Hepatocyte (in vitro differentiated cells): ENCODE results near the gene ITPKC. TPM values are rescaled to one million over a fixed set of nuclear protein-coding genes. Genes with fewer than 3 reads are reported as not detected.

ENCODE experiments used
- DNase-seq: peaks from one replicate; pipeline ENCODE4 v3.0.0-alpha.2; 2016; ENCODE audit warnings: low spot score
- H2AFZ ChIP-seq: fragments of 200-600 bp; sonication (generic); 2 replicates; pipeline ENCODE4 v1.6.0; 2016; ENCODE audit warnings: antibody characterized with exemption, mild to moderate bottlenecking
- H3K27ac ChIP-seq: fragments of 200-600 bp; sonication (generic); 2 replicates; pipeline ENCODE4 v1.5.1; 2016; ENCODE audit warnings: mild to moderate bottlenecking
- H3K27me3 ChIP-seq: fragments of 200-600 bp; sonication (generic); 2 replicates; pipeline ENCODE4 v1.6.1; 2016
- H3K36me3 ChIP-seq: fragments of 200-600 bp; sonication (generic); replicated peaks from 2 replicates; pipeline ENCODE4 v1.5.1; 2016; ENCODE audit warnings: low read depth; ENCODE audit not compliant: insufficient read depth
- H3K4me1 ChIP-seq: fragments of 200-600 bp; sonication (generic); 2 replicates; pipeline ENCODE4 v1.5.1; 2016; ENCODE audit warnings: mild to moderate bottlenecking, moderate library complexity; ENCODE audit not compliant: insufficient read depth
- H3K4me2 ChIP-seq: fragments of 200-600 bp; sonication (generic); 2 replicates; pipeline ENCODE4 v1.6.0; 2016
- H3K4me3 ChIP-seq: fragments of 200-600 bp; sonication (generic); 2 replicates; pipeline ENCODE4 v1.5.1; 2016; ENCODE audit warnings: mild to moderate bottlenecking
- H3K79me2 ChIP-seq: fragments of 200-600 bp; sonication (generic); 2 replicates; pipeline ENCODE4 v1.6.0; 2017; ENCODE audit warnings: mild to moderate bottlenecking
- H3K9me2 ChIP-seq: fragments of 200-600 bp; sonication (generic); replicated peaks from 2 replicates; pipeline ENCODE4 v1.6.0; 2017; ENCODE audit warnings: mild to moderate bottlenecking; ENCODE audit not compliant: insufficient read depth
- H3K9me3 ChIP-seq: fragments of 200-600 bp; sonication (generic); 2 replicates; pipeline ENCODE4 v1.5.1; 2016; ENCODE audit warnings: low read depth, mild to moderate bottlenecking
- H4K20me1 ChIP-seq: fragments of 200-600 bp; sonication (generic); 2 replicates; pipeline ENCODE4 v1.6.0; 2016; ENCODE audit warnings: mild to moderate bottlenecking; ENCODE audit not compliant: insufficient read depth, poor library complexity, severe bottlenecking
- EZH2 ChIP-seq: fragments of 200-600 bp; sonication (generic); IDR thresholded peaks from 2 replicates; pipeline ENCODE4 v1.6.1; 2016; ENCODE audit warnings: antibody characterized with exemption, mild to moderate bottlenecking, borderline replicate concordance
- EZH2phosphoT487 ChIP-seq: fragments of 200-600 bp; sonication (generic); IDR thresholded peaks from one replicate; pipeline ENCODE4 v1.6.1; 2018; ENCODE audit warnings: antibody characterized with exemption, mild to moderate bottlenecking, low read depth, moderate library complexity; ENCODE audit not compliant: unreplicated experiment, severe bottlenecking
- WGBS: methylation state at CpG from one replicate; pipeline ENCODE4 v1.1.6; 2016; ENCODE audit warnings: low lambda C conversion rate; ENCODE audit errors: missing lambda C conversion rate; 5-methylcytosine and 5-hydroxymethylcytosine counted together
- polyA plus RNA-seq: library from polyadenylated mRNA; unstranded; fragments of >200 nt; fragmentation: Nextera tagmentation; extraction: Ambion mirVana; gene quantifications from 2 replicates; pipeline ENCODE4 v1.2.1, GENCODE V29; 2016
- total RNA-seq: library from RNA; depleted of rRNA; stranded (reverse); fragments of >200 nt; gene quantifications from 2 replicates; pipeline ENCODE4 v1.2.3, GENCODE V29; 2014
- TF ChIP-seq, protein P1 (sequence below): fragments of 200-600 bp; sonication (generic); IDR thresholded peaks from 2 replicates; pipeline ENCODE4 v1.5.1; 2016; ENCODE audit warnings: antibody characterized with exemption, mild to moderate bottlenecking; ENCODE audit not compliant: poor library complexity

The ITPKC gene
- total and polyA plus RNA-seq, 2 experiments from 2014 or later: 52.9 to 75.8 TPM

DNA sequence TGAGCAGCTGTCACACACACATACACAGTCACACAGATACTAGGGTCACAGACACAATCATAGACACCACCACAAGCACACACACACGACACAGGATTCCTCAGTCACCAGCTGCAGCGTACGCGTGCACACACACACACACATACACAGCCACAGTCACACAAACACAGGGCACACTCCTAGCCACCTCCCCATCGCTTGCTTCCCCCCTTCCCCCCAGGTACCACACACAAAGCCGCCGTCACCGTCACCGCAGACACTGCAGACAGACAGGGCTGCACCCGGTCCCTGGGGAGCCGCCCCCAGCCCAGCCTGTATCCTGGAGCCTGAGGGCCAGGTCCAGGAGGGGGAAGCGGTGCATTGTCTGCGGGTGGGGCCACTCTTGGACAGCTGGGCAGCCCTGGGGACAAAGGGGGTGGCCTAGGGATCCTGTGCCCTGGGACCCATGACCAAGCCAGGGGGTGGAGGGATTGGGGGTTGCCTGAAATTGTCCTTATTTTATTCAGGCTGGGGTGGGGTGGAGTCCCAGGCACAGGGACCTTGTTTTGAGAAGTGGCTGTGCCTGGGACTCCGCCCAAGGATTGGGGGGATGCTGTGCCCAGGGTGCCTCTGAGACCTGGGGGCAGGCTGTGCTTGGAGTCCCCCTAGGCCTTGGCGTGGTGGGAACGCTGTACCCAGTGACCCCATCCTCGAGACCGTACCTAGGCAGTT, 27.4 kb upstream of the ITPKC start:
- Histone ChIP-seq H2AFZ (no peak overlapping the region), H3K79me2 (peaks cover 25% of the 10 kb centered on the region), H3K27me3 (no peaks in the 10 kb centered on the region), H3K9me3 (no peaks in the 10 kb centered on the region), H3K4me3 (peak overlapping the region; percentile 94), H3K36me3 (no peaks in the 10 kb centered on the region), H3K4me1 (peaks cover 5% of the 10 kb centered on the region), H4K20me1 (no peaks in the 10 kb centered on the region), H3K9me2 (no peaks in the 10 kb centered on the region), H3K27ac (peak overlapping the region; percentile 76), H3K4me2 (peak overlapping the region; percentile 99)
- TF ChIP-seq, protein P1, sequence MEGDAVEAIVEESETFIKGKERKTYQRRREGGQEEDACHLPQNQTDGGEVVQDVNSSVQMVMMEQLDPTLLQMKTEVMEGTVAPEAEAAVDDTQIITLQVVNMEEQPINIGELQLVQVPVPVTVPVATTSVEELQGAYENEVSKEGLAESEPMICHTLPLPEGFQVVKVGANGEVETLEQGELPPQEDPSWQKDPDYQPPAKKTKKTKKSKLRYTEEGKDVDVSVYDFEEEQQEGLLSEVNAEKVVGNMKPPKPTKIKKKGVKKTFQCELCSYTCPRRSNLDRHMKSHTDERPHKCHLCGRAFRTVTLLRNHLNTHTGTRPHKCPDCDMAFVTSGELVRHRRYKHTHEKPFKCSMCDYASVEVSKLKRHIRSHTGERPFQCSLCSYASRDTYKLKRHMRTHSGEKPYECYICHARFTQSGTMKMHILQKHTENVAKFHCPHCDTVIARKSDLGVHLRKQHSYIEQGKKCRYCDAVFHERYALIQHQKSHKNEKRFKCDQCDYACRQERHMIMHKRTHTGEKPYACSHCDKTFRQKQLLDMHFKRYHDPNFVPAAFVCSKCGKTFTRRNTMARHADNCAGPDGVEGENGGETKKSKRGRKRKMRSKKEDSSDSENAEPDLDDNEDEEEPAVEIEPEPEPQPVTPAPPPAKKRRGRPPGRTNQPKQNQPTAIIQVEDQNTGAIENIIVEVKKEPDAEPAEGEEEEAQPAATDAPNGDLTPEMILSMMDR: no peak
- no peak for TF ChIP-seq EZH2phosphoT487
- 41% methylated on average over 18 of the region's 18 CpGs for WGBS
- DNase-seq: no peak

DNA sequence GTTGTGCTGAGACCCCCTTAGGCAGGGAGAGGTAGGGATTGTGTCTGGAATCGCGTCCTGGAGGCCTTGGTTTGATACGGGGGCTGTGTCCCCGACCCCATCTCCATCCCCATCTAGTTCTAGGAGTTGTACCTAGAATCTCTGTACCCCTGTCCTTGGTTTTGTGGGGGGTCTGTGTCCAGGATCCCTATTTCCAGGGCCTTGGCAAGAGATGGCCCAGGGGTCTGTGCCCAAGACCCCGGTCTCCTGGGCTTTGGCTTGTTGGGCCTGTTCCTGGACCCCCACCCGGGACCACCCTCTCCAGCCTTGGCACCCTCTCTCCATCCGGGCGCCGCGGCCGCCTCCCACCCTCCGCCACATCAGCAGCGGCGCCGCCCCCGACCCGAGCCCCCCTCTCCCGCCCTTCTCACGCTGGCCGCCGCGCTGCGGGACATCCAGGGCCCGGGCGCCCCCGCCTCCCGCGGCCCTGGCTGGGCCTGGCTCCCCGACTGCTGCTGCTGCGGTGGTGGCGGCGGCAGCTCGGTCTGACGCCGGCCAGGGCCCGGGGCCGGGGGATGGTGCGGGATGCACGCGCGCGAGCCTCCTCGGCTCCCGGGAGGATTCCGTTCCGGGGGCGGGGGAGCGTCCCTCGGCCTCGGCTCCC, 26.7 kb upstream of the ITPKC start, which contains the start of gene NUMBL:
Gene NUMBL, minus strand, starts transcription at position 602 of the 643 bp plus-strand sequence. Its CDS starts 168 bp downstream, at position 434.
- Histone ChIP-seq H3K9me2 (no peaks in the 10 kb centered on the region), H3K4me3 (peak within 1 kb of the TSS; percentile 94), H3K9me3 (no peaks in the 10 kb centered on the region), H3K27ac (peak within 1 kb of the TSS; percentile 94), H3K4me1 (peaks cover 5% of the 10 kb centered on the region), H4K20me1 (no peaks in the 10 kb centered on the region), H3K79me2 (peaks cover 25% of the 10 kb centered on the region), H3K27me3 (no peaks in the 10 kb centered on the region), H2AFZ (peak within 1 kb of the TSS; percentile 83), H3K4me2 (peak within 1 kb of the TSS; percentile 99), H3K36me3 (no peaks in the 10 kb centered on the region)
- WGBS: 8% methylated on average over 5 of the region's 50 CpGs
- TF ChIP-seq EZH2phosphoT487 (no peak), EZH2 (no peak)
- TF ChIP-seq, protein P1: no peak
- DNase-seq: no peak

DNA sequence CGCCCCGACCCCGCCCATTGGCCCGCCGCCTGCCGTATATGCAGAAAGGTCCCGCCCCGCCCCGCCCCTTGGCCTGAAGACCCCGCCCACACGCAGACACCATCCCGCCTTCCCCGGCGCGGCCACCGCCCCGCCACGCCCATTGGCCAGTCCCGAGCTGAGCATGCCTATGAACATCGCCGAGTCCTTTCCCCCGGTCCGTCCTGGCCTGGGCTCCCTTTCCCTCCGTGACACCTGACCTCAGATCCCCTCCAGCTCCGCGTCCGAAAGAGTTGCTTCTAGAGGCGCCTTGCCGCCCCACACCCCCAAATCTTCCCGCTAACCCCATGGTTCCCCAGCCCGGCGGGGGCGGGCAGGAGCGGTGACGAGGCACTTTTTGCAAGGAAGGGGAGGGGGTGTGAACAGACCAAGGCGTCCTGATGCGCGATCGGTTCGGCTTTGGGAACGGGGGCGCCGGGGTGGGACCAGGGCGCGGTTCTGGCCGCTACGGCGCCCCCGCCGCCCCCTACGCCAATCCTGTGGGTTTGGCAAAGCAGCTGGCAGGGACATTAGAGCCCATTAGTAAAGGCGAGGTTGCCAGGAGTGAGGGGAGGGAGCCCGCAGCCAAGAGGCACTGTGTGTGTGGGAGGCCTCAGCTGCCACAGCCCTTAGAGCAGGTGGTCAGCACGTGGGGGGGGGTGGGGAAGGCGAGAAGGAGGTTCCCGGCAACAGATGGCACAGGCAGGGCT, 26.1 kb upstream of the ITPKC start:
- DNase-seq: peak; percentile 97
- Histone ChIP-seq H3K4me2 (peak overlapping the region; percentile 99), H2AFZ (peak overlapping the region; percentile 83), H3K9me3 (no peaks in the 10 kb centered on the region), H3K79me2 (peaks cover 25% of the 10 kb centered on the region), H3K27ac (peak overlapping the region; percentile 94), H3K4me1 (peaks cover 5% of the 10 kb centered on the region), H3K36me3 (no peaks in the 10 kb centered on the region), H3K9me2 (no peaks in the 10 kb centered on the region), H4K20me1 (no peaks in the 10 kb centered on the region), H3K27me3 (no peaks in the 10 kb centered on the region), H3K4me3 (peak overlapping the region; percentile 76)
- TF ChIP-seq EZH2: no peak
- TF ChIP-seq, protein P1: no peak
- TF ChIP-seq EZH2phosphoT487: no peak
- 10% methylated on average over 16 of the region's 56 CpGs for WGBS
